ENCODE measurements around the gene CTTN. TPM values are rescaled to one million over a fixed set of nuclear protein-coding genes. Genes with fewer than 3 reads are reported as not detected.

CTTN gene
- total and polyA plus RNA-seq, 10 of the 15 experiments (the other 5 are each of a cell fraction or from before 2014, with no cell fraction given): 1.1 to 37.8 (median 11.8) TPM

- TF ChIP-seq CTCF (IDR thresholded peaks at IDR 0.05 in 2 of 3, conservative IDR thresholded peaks at IDR 0.05 in 1 of 3; ENCODE audit: control insufficient read depth in 2 of 3, extremely low read depth in 1 of 3, insufficient read depth in 1 of 3, low read depth in 3 of 3, low read length in 3 of 3): no peak
- TF ChIP-seq TCF7 (IDR thresholded peaks at IDR 0.05; ENCODE audit: borderline replicate concordance): no peak
- TF ChIP-seq BMI1 (IDR thresholded peaks at IDR 0.05; ENCODE audit: borderline replicate concordance): no peak
- no peak for TF ChIP-seq ZNF217 (IDR thresholded peaks at IDR 0.05)
- TF ChIP-seq IKZF2 (IDR thresholded peaks at IDR 0.05): no peak
- no peak for TF ChIP-seq MYC (IDR thresholded peaks at IDR 0.05; ENCODE audit: insufficient read depth, insufficient read length, insufficient replicate concordance, low read length, severe bottlenecking)
- TF ChIP-seq SUPT20H (IDR thresholded peaks at IDR 0.05; ENCODE audit: borderline replicate concordance, control insufficient read depth, low read depth, low read length): no peak
- TF ChIP-seq NBN (IDR thresholded peaks at IDR 0.05): no peak
- TF ChIP-seq SIX5 (IDR thresholded peaks at IDR 0.05; ENCODE audit: low read depth, low read length, severe bottlenecking): no peak
- TF ChIP-seq ZNF24 (IDR thresholded peaks at IDR 0.05): no peak
These were observed 10.8 kb upstream of the CTTN start (continued) for GRCh38 chr11:70387564-70387963.

GRCh38 chr11:70389201-70389600 is 9.1 kb upstream of the CTTN start:
- H3K9ac ChIP-seq (ENCODE audit: control insufficient read depth, insufficient read depth, low read length): no peak overlapping the region
- H3K9me3 ChIP-seq (replicated peaks; ENCODE audit: control insufficient read depth, insufficient read depth, low read length): no peaks in the 10 kb centered on the region
- DNase-seq (ENCODE audit: low read depth, low spot score): no peak
- no peak overlapping the region for H2AFZ ChIP-seq (ENCODE audit: control insufficient read depth, low read depth, low read length)
- no peaks in the 10 kb centered on the region for H3K27me3 ChIP-seq (replicated peaks in 1 of 2; ENCODE audit: control insufficient read depth in 2 of 2, insufficient read depth in 2 of 2, low read length in 1 of 2)
- POLR2A ChIA-PET: no interaction called here
- intact Hi-C loops (cut with micrococcal nuclease; ENCODE audit: unreplicated experiment): no loop called here
- no peak overlapping the region for H3K4me3 ChIP-seq
- RAD21 ChIA-PET (ENCODE audit: unreplicated experiment): no interaction called here
- CTCF ChIA-PET: no interaction called here
- no peaks in the 10 kb centered on the region for H3K4me1 ChIP-seq (ENCODE audit: control insufficient read depth, insufficient read depth, low read length)
- 51% methylated on average over 6 of the region's 6 CpGs for WGBS (ENCODE audit: insufficient coverage, insufficient replicate concordance, low lambda C conversion rate, missing lambda C conversion rate)
- no peaks in the 10 kb centered on the region for H4K20me1 ChIP-seq (ENCODE audit: control insufficient read depth, insufficient read depth)
- no peak overlapping the region for H3K27ac ChIP-seq (ENCODE audit: control insufficient read depth, insufficient read depth)
- no peak overlapping the region for H3K4me2 ChIP-seq (ENCODE audit: control insufficient read depth, insufficient read depth)
- FAIRE-seq: no peak
- H3K36me3 ChIP-seq (ENCODE audit: control insufficient read depth in 2 of 2, insufficient read depth in 2 of 2, low read length in 1 of 2): peaks cover 3 to 7% of the 10 kb centered on the region in 2 experiments; a peak in 3 of 4 replicates
- SMC1A ChIA-PET (ENCODE audit: uncharacterized antibody, unreplicated experiment): no interaction called here
- BruUV-seq (replicated peaks): no TSS peak
- no peak for ATAC-seq
- H3K79me2 ChIP-seq (ENCODE audit: control insufficient read depth, insufficient read depth, low read length): no peaks in the 10 kb centered on the region
- in situ Hi-C loops (cut with MboI): no loop called here
- TF ChIP-seq NKRF (conservative IDR thresholded peaks at IDR 0.05) (no peak), SMAD1 (IDR thresholded peaks at IDR 0.05; ENCODE audit: low read depth, partially characterized antibody) (no peak), ZNF622 (IDR thresholded peaks at IDR 0.05) (no peak), ZNF592 (IDR thresholded peaks at IDR 0.05) (no peak), JUNB (IDR thresholded peaks at IDR 0.05) (no peak)
